ENCODE data around the gene ECHDC1.

ECHDC1 gene

DNA sequence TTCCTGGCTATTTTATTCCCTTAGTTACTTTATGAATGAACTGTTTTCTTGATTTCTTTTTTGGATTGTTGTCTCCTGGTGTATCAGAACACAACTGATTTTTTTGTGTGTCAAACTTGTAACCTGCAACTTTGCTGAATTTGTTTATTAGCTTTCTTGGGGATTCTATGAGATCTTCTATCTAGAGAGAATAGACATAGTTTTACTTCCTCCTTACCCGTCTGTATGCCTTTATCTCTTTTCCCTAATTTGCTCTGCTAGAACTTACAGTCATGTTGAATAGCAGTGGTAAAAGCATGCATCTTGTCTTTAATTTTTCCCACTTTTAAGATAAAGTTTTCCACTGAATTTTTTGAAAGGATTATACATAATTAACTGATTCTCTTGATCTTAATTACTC is 63.6 kb downstream of the ECHDC1 start:
- DNase-seq: no peak

DNA sequence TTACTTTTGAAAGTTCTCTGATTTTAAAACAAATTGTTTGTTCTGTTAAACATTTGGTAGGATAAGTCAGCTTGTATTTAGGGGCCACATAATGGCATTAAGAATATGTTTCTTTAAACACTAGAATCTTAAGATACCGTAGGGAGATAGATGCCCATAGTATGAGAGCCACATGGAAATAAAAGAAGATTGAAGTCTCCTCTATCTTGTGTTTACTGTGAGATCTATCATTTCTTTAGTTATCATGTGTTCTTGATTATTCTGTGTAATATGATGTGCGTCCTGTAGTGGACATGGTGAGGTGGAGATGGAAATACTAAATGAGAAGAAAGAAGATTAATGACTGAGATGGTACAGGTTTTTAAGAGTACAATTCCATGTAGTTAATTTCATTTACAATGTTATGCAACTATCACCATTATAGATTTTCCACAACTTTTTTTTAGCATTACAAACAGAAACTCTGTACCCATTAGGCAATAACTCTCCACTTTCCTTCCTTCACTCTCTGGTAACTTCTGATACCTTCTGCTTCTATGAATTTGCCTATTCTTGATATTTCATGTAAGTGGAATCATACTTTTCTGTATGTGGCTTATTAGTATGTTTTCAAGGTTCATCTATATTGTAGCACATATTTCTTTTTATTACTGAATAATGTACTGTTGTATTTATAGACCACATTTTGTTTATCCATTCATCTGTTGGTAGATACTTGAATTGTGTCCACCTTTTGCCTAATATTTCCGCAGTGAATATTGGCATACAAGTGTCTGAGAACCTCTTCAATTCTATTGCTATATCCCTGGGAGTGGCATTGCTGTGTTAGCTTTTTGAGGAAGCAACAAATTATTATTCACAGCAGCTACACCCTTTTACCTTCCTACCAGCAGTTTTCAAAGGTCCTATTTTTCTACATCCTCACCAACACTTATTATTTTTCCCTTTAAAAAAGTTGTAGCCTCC is 65.2 kb downstream of the ECHDC1 start:
- DNase-seq: no peak

DNA sequence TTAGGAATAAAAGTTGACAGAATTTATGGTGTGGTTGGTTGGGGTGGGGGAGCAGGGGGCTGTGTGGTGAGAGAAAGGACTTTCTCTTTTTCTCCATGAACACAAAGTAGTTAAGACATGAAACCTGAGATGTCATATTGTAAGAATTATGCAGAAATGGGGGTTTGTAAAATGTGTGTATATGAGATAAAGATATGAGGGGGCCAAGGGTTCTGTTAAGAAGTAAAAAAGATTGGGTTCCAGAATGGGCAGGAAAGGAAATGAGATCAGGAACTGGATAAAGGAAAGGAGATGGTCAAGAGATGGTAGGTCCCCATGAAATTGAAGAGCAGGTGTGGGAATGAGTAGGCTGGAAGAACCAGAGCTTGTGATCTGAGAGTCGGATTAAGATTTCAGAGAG is 67.1 kb downstream of the ECHDC1 start:
- no peak for DNase-seq

DNA sequence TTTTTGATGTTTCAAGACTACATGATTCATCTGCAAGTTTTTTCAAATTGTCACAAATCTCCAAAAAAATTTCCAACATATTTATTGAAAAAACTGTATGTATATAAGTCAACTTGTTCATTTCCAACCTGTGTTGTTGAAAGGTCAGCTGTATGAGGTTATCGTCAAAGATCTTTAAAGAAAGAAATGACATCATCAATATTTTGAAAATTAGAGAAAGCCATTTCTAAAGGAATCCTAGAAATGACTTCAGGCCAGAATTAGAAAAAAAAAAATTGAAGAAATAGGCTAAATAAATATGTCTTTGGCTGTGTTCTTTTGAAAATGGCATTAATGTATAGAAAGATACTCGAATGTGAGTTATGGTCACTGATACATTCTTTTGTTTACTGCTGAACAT is 69.9 kb downstream of the ECHDC1 start:
- no peak for DNase-seq

DNA sequence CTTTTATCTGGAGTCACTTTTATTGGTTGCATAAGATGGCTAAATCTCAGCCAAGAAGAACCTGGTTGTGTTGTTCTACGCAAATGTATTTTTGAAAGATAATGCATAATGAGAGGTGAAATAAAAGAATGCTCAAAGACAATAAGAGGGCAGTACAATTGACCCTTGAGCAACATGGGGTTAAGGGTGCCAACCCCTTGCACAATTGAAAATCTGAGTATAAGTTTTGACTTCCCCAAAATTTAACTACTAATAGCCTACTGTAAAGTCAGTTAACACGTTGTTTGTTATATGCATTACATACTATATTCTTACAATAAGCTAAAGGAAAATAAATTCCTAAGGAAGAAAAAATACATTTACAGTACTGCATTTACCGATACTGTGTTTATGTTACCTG is 70.8 kb downstream of the ECHDC1 start:
- no peak for DNase-seq

DNA sequence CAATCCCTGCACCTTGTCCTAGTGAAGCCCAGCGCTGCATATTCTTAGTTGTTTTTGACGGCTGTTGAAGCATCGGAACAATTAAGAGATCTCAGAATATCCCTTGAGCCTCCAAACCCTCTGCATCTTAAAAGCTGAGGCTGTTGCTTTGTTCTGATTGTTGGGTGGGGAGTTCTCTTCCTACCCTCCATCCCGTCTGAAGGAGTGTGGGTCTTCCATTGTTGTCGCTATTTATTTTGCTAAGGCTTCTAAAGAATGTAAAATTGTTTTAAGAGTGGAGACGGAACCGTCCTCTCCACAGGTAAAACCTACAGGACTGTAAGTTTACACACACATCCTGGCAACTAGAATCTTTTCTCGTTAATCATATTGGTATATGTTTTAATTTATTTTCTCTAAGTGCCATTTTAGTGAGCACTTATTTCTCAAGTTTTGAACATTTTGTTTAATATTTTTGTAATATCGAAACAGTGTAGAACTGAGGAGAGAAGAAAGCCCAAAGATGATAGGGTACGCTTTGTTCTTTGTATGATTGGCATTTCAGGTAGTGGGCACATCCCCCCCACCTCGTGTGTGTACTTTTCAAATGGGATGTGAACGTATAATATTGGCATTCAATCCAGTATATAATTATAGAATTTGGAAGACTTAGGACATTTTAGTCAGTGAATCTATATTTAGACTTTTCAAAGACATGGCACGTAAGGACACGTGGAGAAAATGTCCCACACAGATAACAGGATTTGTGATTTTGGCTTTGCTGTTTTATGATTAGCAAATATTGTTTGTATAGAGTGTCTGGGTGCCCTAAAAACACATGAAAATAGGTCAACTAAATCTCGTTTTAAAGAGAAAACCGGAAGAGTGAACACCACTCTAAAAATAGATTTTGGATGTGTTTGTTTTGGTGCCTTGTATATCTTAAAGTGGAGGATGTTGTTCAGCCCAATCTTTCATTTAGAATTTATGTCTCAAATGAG is 75.5 kb downstream of the ECHDC1 start:
- no peak for DNase-seq

DNA sequence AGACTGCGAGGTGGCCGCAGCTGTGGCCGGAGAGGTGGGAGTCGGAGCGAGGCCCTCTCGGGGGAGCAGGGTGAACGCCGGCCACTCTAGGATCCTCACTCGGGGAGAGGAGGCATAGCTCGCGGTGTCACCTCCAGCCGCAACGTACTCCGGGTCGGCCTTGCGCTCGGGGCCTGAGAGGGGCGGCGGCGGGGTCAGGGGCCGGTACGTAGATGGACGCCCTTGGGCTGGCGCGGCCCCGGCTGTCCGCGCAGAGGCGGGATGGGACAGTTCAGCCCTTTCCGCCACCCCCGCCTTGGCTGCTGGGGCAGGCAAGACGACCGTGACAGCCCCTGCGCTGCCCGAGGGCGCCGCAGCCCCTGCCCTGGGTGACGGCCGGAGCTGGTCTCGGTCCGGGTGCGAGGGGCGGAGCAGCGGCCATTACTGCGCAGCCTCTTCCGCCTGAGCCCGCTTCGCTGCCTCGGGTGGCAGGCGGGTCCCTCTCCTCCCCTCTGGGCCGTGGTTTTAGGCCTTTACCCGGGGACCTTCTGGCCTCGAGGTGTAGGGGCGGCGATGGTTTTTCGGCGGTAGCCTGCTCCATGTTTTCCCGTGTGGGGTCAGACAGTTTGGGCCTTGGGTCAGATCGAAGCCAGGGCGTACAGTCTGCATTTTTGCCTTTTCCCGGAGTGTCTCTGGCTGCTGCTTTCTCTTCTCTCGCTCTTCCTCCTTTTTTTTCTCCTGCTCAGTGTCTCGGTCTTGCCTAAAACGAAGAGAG is 76.3 kb downstream of the ECHDC1 start:
- DNase-seq: peak; percentile 11 to 34

DNA sequence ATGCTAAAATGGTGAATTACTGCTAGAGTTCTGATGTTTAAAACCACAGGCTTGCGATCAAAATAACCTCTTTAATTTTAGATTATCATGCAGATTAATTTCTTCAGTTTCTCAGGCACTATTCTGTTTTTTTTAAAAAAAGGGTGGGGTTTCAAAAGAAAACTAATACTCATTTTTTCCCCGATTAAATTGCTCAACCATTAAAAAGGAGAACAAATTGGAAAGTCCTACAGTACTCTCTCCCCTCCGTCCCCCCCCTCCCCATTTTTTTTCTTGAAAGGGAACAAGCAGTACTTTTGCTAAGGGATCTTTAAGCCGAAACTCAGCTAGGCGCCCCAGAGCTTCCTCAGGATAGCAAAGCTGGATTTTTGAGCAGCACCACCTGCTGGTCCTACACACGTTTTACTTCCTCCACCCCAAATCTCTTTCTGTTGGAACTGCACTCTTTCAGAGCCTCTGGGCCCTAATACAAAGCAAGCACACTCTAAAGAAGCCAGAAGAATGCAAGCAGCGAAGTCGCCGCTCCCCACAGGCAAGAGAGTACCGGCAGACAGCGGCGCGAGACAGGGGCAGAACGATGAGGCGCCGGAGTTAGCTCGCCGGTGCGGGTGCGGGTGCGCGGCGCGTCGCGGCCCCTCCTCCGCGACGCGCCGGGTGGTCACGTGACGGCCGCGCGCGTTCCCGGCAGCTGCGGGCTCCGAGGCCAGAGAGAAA is 77.1 kb downstream of the ECHDC1 start, which contains the start of gene RNF146:
RNF146 (plus strand) TSS at position 687 of the 714 bp plus-strand sequence. CDS start 13,475 bp downstream, outside the sequence.
- peak; percentile 53 for DNase-seq

DNA sequence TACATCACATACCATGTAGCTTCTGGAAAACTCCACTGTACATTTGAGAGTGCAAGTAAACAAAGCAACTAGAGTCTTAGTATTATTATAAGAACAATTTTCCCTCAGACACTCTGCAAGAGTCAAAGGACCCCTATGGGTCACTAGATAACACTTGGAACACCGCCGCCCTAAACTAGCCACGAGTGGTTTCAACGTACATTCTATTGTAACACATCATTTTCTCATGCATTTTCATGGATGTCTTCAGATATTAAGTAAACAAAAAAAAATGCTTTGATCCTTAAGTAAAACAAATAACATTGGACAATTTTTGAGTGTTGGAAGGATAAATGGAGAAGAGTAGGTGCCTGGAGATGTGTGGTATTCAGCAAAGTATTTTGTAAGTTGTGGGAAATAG is 79.9 kb downstream of the ECHDC1 start:
- no peak for DNase-seq

DNA sequence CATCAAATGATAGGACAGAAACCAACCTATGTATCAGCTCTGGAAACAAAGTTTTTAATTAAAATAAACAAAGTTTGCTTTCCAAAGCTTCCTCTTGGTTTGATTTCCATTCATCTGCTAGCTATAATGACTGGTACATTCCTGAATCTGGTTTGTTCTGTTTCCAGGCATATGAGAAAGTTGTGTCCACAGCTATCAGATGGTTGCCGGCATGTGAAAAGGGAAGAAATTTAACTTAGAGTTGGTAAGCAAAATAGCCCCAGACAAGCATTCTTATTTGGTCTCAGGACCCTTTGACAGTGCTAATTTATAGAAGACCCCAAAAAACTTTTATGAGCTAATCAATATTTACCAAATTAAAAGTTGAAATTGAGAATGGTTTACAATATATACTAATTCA is 80.5 kb downstream of the ECHDC1 start:
- no peak for DNase-seq

DNA sequence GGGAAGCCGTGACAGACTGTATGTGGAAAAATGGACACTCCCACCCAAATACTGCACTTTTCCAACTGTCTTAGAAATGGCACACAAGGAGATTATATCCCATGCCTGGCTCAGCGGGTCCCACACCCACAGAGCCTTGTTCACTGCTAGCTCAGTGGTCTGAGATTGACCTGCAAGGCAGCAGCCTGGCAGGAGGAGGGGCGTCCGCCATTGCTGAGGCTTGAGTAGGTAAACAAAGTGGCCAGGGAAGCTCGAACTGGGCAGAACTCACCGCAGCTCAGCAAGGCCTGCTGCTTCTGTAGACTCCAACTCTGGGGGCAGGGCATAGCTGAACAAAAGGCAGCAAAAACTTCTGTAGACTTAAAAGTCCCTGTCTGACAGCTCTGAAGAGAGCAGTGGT is 88.1 kb downstream of the ECHDC1 start:
- no peak for DNase-seq

DNA sequence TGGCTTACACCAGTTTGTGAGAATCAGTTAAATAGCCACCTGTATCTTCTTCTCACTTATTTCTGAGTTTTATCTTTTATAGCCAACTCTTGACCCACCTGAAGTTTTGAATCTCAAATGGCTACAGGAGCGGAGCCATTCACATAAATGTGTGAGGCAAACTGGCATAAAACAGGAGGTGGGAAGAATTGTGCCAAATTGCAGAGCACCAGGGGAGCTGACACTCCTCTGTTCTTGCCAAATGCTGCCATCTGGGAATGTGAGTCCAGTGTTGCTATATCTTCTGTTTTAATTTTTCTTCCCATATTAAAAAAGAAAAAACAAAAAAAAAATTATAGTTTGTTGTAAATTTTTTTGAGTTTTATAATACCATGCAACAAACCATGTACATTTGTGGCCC is 93.8 kb downstream of the ECHDC1 start:
- no peak for DNase-seq

DNA sequence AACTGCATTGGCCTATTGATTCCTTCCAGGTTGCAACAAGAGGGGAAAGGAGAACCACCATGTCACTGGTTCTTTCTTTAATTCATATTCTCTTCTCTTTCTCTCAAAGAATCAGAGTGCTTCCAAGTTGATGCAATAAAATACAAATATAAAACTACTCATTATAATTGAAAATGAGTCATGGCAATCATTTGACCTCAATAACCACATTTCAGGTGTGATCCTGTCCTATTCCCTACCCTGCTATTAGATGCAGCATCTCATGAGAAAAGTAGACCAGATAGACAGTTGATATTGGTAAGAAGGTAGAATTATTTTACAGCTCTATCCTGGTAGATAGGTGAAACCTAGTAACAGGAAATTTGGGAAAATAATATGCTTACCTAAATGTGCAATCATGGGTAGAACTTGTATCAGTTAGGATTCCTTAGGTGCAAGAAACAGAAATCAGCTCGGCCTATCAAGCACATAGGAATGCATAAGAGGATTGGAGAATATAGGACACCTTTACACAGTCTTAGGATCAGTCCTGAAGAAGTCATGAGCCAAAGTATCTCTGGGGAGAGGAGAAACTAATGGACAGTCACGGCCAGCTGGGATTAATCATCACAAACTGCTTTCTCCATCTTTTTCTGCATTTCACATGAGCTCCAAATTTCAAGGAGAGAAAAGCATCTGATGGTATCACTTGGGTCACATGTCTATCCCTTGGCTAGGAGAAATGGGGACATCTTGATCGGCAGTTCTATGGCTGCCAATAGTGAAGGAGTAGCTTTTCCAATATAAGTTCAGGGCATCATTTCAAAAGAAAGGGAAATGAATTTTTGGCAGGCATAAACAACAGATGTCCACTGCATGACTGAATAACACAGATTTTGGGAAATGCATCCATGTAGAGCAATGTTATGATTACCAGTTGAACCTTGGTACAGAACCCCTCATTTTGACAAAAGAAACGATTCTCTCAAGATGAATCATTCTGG is 96.0 kb downstream of the ECHDC1 start:
- no peak for DNase-seq

DNA sequence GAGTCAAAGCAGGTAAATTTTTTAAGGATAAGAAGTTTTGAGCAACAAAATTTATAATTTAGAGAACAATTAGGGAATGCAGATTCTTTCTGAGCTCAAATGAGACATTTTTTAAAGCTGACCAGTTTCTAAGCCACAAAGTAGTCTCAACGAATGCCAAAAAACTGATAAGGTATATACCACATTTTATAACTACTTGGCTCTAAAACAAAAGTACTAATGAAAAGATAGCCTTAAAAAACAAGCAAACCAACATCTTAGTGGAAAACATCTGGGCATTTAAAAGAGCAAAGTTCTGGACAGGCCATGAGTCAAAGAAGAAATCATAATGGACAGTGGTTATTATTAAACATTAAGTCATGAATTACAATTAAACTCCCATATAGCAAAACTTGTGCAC is 99.9 kb downstream of the ECHDC1 start:
- no peak for DNase-seq
